Choroid plexus epithelial cell (primary cell): Measurements from ENCODE around the gene KCNIP1.

ENCODE experiments used
- DNase-seq: peaks from one replicate; pipeline ENCODE4 v3.0.0-alpha.2; 2010; ENCODE audit warnings: low read depth
- H3K4me3 ChIP-seq: 2 replicates; pipeline ENCODE4 v1.5.1; 2011; ENCODE audit warnings: low read depth, mild to moderate bottlenecking, control low read depth, low read length, moderate library complexity
- TF ChIP-seq, protein P1 (sequence below): conservative IDR thresholded peaks from 2 replicates; pipeline ENCODE4 v1.5.1; 2011; ENCODE audit warnings: low read depth, mild to moderate bottlenecking, control low read depth, inconsistent platforms, low read length, moderate library complexity

KCNIP1 gene

DNA sequence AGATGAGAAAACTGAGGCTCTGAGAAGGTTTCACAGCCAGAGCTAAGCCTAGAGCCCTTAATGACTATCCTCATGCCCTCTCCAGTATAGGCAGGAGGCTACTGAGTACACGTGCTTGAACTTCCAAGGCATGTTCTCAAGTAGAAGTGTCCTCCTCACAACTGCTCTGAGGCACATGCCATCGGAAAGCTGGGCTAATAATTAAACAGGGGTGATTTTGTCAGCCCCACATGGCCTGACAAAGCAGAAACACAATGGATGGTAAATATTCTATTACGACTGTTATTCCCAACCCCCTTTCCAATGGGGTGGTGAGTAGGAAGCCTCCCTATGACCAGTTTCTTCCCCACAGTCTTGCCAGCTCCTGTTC, 34.3 kb downstream of the KCNIP1 start:
- H3K4me3 ChIP-seq, result no peak overlapping the region
- no peak for DNase-seq

DNA sequence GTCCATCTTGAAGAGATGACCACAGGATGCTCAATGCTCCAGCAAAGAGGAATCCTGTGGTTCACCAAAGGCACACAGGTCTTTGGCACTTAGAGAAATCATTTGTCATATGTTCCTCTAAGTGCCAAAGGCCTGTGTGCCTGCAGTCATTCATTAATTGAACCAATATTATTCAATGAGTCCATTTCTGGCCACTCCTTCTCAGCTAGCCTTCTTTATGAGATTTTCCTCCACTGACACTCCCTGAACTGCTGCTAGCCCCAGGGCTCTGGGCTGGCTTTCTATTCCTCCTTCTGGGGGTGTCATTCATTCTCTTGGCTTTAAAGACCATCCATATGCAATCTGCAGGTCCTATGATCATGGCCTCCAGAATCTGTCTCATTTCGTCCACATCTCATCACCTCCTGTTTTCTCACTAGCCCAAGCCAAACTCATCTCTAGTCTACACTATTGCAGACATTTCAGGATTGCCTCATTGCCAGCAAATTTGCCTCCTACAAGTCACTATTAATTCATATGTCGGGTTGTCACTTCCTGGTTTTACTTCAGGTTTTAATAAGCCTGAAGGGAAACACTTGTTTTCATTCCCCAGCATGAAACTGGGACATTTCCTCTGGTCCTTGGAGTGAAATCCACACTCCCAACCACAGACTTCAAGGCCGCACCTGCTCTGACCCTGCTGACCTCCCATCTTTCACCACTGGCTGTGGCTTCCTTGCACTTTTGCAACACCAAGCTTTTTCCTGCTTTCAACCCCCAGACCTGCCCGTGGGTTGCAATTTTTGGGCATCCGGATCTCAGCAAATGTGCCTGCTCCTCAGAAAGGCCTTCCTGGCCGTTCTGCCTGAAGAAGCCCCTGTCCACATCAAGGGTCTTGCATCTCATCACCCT, 35.1 kb downstream of the KCNIP1 start:
- no peak for DNase-seq
- TF ChIP-seq, protein P1, sequence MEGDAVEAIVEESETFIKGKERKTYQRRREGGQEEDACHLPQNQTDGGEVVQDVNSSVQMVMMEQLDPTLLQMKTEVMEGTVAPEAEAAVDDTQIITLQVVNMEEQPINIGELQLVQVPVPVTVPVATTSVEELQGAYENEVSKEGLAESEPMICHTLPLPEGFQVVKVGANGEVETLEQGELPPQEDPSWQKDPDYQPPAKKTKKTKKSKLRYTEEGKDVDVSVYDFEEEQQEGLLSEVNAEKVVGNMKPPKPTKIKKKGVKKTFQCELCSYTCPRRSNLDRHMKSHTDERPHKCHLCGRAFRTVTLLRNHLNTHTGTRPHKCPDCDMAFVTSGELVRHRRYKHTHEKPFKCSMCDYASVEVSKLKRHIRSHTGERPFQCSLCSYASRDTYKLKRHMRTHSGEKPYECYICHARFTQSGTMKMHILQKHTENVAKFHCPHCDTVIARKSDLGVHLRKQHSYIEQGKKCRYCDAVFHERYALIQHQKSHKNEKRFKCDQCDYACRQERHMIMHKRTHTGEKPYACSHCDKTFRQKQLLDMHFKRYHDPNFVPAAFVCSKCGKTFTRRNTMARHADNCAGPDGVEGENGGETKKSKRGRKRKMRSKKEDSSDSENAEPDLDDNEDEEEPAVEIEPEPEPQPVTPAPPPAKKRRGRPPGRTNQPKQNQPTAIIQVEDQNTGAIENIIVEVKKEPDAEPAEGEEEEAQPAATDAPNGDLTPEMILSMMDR, result no peak
- no peak overlapping the region for H3K4me3 ChIP-seq

More for the DNA sequence above, 34.3 kb downstream of the KCNIP1 start:
- TF ChIP-seq, protein P1, result no peak

DNA sequence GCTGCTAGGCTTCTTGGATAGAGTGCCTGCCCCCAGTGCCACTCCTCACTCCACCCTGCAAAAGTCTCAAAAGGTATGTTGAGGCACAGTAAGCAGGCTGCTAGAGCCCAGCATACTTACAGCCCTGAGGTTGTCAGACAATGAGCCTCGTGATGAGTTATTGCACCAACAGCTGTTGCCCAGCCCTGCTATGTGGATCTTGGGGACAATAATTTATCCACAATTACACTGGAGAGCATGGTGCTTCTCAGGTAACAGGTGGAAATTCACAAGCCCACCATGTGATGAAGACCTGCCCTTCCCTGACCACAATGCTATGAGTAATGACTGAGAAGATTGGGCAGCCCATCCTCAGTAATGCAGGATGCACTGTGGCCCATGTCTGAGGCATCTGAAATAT, 36.5 kb downstream of the KCNIP1 start:
- TF ChIP-seq, protein P1, result no peak
- no peak for DNase-seq
- H3K4me3 ChIP-seq, result no peak overlapping the region

DNA sequence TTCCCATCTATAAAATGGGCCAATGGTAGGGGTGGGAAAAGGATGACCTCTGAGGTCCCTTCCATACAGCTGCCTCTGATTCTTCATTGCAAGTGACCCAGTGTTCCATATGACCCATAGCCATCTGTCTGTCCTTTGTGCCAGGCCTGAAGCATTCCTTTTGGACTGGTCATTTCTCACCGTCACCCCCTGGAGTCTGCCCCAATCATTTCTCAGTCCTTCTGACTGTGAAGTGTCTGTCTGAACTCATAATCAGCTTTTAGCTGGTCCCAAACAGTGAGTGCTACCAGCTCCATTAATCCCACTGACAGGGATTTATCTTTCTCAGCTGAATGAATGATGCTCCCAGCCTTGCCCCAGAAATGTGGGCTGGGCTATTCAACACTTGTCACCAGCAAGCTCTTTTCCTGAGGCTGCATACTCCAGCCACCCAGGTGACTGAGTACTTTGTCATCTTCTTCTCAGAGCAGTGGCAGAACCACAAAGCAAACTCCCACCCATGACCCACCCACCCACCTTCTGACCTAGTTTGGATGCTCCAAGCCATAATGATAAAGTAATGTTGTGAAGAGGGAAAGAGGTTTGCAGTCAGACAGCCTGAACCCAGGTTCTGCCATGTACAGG, 37.4 kb downstream of the KCNIP1 start:
- no peak for DNase-seq
- TF ChIP-seq, protein P1, result no peak
- H3K4me3 ChIP-seq, result no peak overlapping the region

DNA sequence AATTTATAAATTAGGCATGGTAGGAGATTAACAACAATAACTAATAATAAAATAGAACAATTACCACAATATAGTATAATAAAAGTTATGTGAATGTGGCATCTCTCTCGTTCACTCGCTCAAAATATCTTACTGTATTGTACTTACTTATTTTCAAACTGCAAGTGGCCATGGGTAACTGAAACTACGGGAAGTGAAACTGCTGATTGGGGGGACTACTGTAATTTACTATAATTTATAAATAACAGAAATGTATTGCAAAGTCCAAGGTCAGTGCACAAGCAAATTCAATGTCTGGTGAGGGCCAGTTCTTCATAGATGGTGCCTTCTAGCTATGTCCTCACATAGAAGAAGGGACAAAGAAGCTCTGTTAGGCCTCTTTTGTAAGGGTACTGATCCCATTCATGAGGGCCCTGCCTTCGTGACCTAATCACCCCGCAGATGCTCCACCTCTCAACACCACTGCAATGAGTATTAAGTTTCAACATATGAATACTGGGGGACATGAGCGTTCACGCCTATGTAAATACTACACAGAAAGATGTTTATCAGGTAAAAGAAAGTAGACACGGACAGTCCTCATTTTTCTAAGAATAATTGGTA, 39.0 kb downstream of the KCNIP1 start:
- no peak overlapping the region for H3K4me3 ChIP-seq
- DNase-seq, result no peak

DNA sequence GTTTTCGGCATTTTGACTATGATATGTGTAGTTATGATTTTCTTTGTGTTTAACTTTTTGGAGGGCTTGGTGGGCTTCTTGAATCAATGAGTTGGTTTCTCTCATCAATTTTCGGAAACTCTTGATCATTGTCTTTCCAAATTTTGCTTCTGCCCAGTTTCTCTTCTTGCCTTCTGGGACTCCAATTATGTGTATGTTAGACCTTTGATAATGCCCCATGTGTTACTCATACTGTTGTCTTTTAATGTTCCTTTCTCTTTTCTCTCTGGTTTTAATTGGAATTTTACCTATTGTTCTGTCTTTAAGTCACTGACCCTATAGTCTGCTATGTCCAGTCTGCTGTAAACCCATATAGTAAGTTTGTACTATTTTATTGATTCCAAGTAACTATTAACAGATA, 41.5 kb downstream of the KCNIP1 start:
- no peak overlapping the region for H3K4me3 ChIP-seq
- TF ChIP-seq, protein P1, result no peak
- no peak for DNase-seq

More for the DNA sequence above, 39.0 kb downstream of the KCNIP1 start:
- TF ChIP-seq, protein P1, result no peak
